GM12801 (cell line): Measurements from ENCODE around the gene RHO.

ENCODE experiments used
- CTCF ChIP-seq: IDR thresholded peaks from one replicate; pipeline ENCODE4 v1.5.1; 2011; ENCODE audit warnings: control low read depth; ENCODE audit not compliant: insufficient read length; ENCODE audit errors: extremely low read depth

RHO gene

GRCh38 chr3:129563332-129563731 is 34.9 kb downstream of the RHO start:
- no peak for TF ChIP-seq CTCF

- no peak for TF ChIP-seq CTCF
Observed at GRCh38 chr3:129563850-129564535, 35.6 kb downstream of the RHO start.

- no peak for TF ChIP-seq CTCF
Observed at GRCh38 chr3:129564981-129565644, 36.7 kb downstream of the RHO start.

GRCh38 chr3:129565902-129566301 is 37.5 kb downstream of the RHO start:
- no peak for TF ChIP-seq CTCF

GRCh38 chr3:129567176-129567705 is 38.8 kb downstream of the RHO start:
- TF ChIP-seq CTCF, result no peak

GRCh38 chr3:129567939-129568338 is 39.5 kb downstream of the RHO start:
- TF ChIP-seq CTCF, result no peak

- TF ChIP-seq CTCF, result no peak
Observed at GRCh38 chr3:129569856-129570255, 41.4 kb downstream of the RHO start.
